Measurements from ENCODE around the gene TAGLN2. TPM values are rescaled to one million over a fixed set of nuclear protein-coding genes. Genes with fewer than 3 reads are reported as not detected.

The TAGLN2 gene
- total RNA-seq, 3 donors from 2014 or later = 195 to 259 (median 231) TPM

GRCh38 chr1:159872891-159873290 lies 52.4 kb downstream of the TAGLN2 start:
- TF ChIP-seq CTCF (IDR thresholded peaks at IDR 0.05) (no peak), POLR2A (IDR thresholded peaks at IDR 0.05) (no peak), POLR2AphosphoS5 (IDR thresholded peaks at IDR 0.05) (no peak)
- intact Hi-C loops (cut with DNase I; ENCODE audit: low total_unique reads) = no loop called here
- H3K4me1 ChIP-seq = peaks cover 0 to 11% of the 10 kb centered on the region in 2 donors
- H3K36me3 ChIP-seq = no peaks in the 10 kb centered on the region
- H3K27ac ChIP-seq = peak overlapping the region in 1 of 2 donors; percentile 8
- peak in 1 of 2 donors; percentile 57 for DNase-seq (ENCODE audit: low spot score in 2 of 2)
- no peak overlapping the region for H3K4me3 ChIP-seq
- H3K9me3 ChIP-seq = no peaks in the 10 kb centered on the region
- no peaks in the 10 kb centered on the region for H3K27me3 ChIP-seq

GRCh38 chr1:159870704-159871103 lies 54.6 kb downstream of the TAGLN2 start:
- no peaks in the 10 kb centered on the region for H3K36me3 ChIP-seq
- H3K4me1 ChIP-seq = peaks cover 2 to 15% of the 10 kb centered on the region in 2 donors
- no peak for TF ChIP-seq POLR2AphosphoS5 (IDR thresholded peaks at IDR 0.05)
- TF ChIP-seq POLR2A (IDR thresholded peaks at IDR 0.05) = no peak
- no peak for TF ChIP-seq CTCF (IDR thresholded peaks at IDR 0.05)
- intact Hi-C loops (cut with DNase I; ENCODE audit: low total_unique reads) = no loop called here
- H3K9me3 ChIP-seq = no peaks in the 10 kb centered on the region
- H3K27me3 ChIP-seq = no peaks in the 10 kb centered on the region
- DNase-seq (ENCODE audit: low spot score in 2 of 2) = no peak
- H3K4me3 ChIP-seq = no peak overlapping the region
- no peak overlapping the region for H3K27ac ChIP-seq

- no peaks in the 10 kb centered on the region for H3K9me3 ChIP-seq
- H3K27me3 ChIP-seq = no peaks in the 10 kb centered on the region
- H3K27ac ChIP-seq = no peak overlapping the region
- intact Hi-C loops (cut with DNase I; ENCODE audit: low total_unique reads) = no loop called here
- H3K4me3 ChIP-seq = no peak overlapping the region
- peaks cover 2 to 15% of the 10 kb centered on the region in 2 donors for H3K4me1 ChIP-seq
- no peak for DNase-seq (ENCODE audit: low spot score in 2 of 2)
- TF ChIP-seq POLR2A (IDR thresholded peaks at IDR 0.05) (no peak), POLR2AphosphoS5 (IDR thresholded peaks at IDR 0.05) (no peak), CTCF (IDR thresholded peaks at IDR 0.05) (no peak)
- H3K36me3 ChIP-seq = no peaks in the 10 kb centered on the region
These were observed 55.7 kb downstream of the TAGLN2 start for GRCh38 chr1:159869607-159870006.

- no peaks in the 10 kb centered on the region for H3K36me3 ChIP-seq
- H3K27ac ChIP-seq = peak overlapping the region in 1 of 2 donors; percentile 71
- TF ChIP-seq POLR2A (IDR thresholded peaks at IDR 0.05) (no peak), CTCF (IDR thresholded peaks at IDR 0.05) (no peak), POLR2AphosphoS5 (IDR thresholded peaks at IDR 0.05) (no peak)
- H3K27me3 ChIP-seq = no peaks in the 10 kb centered on the region
- no peak overlapping the region for H3K4me3 ChIP-seq
- H3K4me1 ChIP-seq = peaks cover 2 to 15% of the 10 kb centered on the region in 2 donors
- no peak for DNase-seq (ENCODE audit: low spot score in 2 of 2)
- intact Hi-C loops (cut with DNase I; ENCODE audit: low total_unique reads) = no loop called here
- no peaks in the 10 kb centered on the region for H3K9me3 ChIP-seq
These were observed 56.1 kb downstream of the TAGLN2 start for GRCh38 chr1:159869173-159869572.

GRCh38 chr1:159868766-159869165 lies 56.5 kb downstream of the TAGLN2 start:
- Histone ChIP-seq H3K36me3 (no peaks in the 10 kb centered on the region), H3K4me1 (peaks cover 2 to 15% of the 10 kb centered on the region in 2 donors), H3K27me3 (no peaks in the 10 kb centered on the region), H3K4me3 (no peak overlapping the region), H3K9me3 (no peaks in the 10 kb centered on the region), H3K27ac (peak overlapping the region in 1 of 2 donors; percentile 71)
- no peak for DNase-seq (ENCODE audit: low spot score in 2 of 2)
- TF ChIP-seq CTCF (IDR thresholded peaks at IDR 0.05) (no peak), POLR2A (IDR thresholded peaks at IDR 0.05) (no peak), POLR2AphosphoS5 (IDR thresholded peaks at IDR 0.05) (no peak)
- intact Hi-C loops (cut with DNase I; ENCODE audit: low total_unique reads) = no loop called here

Other genes with a start within 250 kb of the TAGLN2 start
- under 1 TPM in 2 of 3 donors, not detected in 1; 0.33 to 0.48 TPM for gene CRP, start 210.9 kb downstream of the TAGLN2 start, total RNA-seq
- 100 to 1,000 TPM in 2 of 3 donors, 10 to 100 TPM in 1; 92.7 to 187 (median 147) TPM for gene DUSP23, start 144.5 kb downstream of the TAGLN2 start, total RNA-seq
- 1 to 10 TPM in 1 of 3 donors, under 1 TPM in 2; 0.80 to 2.8 (median 0.98) TPM for gene FCRL6, start 123.1 kb downstream of the TAGLN2 start, total RNA-seq
- 10 to 100 TPM in 2 of 3 donors, 1 to 10 TPM in 1; 2.3 to 15.4 (median 12.3) TPM for gene SLAMF8, start 98.6 kb downstream of the TAGLN2 start, total RNA-seq
- gene VSIG8, start 62.9 kb downstream of the TAGLN2 start, total RNA-seq = under 1 TPM in 2 of 3 donors, not detected in 1; 0.15 to 0.16 TPM
- 1 to 10 TPM in 2 of 3 donors, under 1 TPM in 1; 0.80 to 2.6 (median 2.6) TPM for gene CFAP45, start 25.3 kb downstream of the TAGLN2 start, total RNA-seq
- gene IGSF9, start 20.1 kb upstream of the TAGLN2 start, total RNA-seq = 1 to 10 TPM in 2 of 3 donors, not detected in 1; 5.9 to 8.0 TPM
- not detected for gene SLAMF9, start 28.7 kb upstream of the TAGLN2 start, total RNA-seq
- gene PIGM, start 106.5 kb upstream of the TAGLN2 start, total RNA-seq = 1 to 10 TPM; 4.9 to 8.2 (median 5.1) TPM
- under 1 TPM in 1 of 3 donors, not detected in 2; 0.15 TPM for gene KCNJ10, start 144.7 kb upstream of the TAGLN2 start, total RNA-seq
- gene KCNJ9, start 156.0 kb upstream of the TAGLN2 start, total RNA-seq = not detected
- 10 to 100 TPM; 21.0 to 35.7 (median 24.5) TPM for gene IGSF8, start 173.1 kb upstream of the TAGLN2 start, total RNA-seq
- 100 to 1,000 TPM in 1 of 3 donors, 1 to 10 TPM in 2; 3.9 to 229 (median 6.4) TPM for gene ATP1A2, start 190.3 kb upstream of the TAGLN2 start, total RNA-seq
- 1 to 10 TPM in 1 of 3 donors, not detected in 2; 4.5 TPM for gene ATP1A4, start 226.1 kb upstream of the TAGLN2 start, total RNA-seq